HG03520 (cell line): ENCODE data around the gene GRXCR1.

Experiments used
- ATAC-seq: cut with Tn5 transposase; IDR thresholded peaks from one replicate; pipeline ENCODE4 v1.9.1; 2021; ENCODE audit warnings: mild to moderate bottlenecking, moderate library complexity; ENCODE audit not compliant: unreplicated experiment

The GRXCR1 gene

GRCh38 chr4:42892413-42892812 is at the start of gene GRXCR1:
GRXCR1 (plus strand) TSS chr4:42892713; CDS start chr4:42893267, 554 bp downstream.
- no peak for ATAC-seq

- no peak for ATAC-seq
These were observed 48.8 kb upstream of the GRXCR1 start for GRCh38 chr4:42843694-42844093.

GRCh38 chr4:42844422-42845070 is 48.0 kb upstream of the GRXCR1 start:
- no peak for ATAC-seq

GRCh38 chr4:42845586-42845985 is 46.9 kb upstream of the GRXCR1 start:
- ATAC-seq = no peak

GRCh38 chr4:42855779-42856178 is 36.7 kb upstream of the GRXCR1 start:
- ATAC-seq = no peak

- ATAC-seq = peak; percentile 75
These were observed 26.8 kb upstream of the GRXCR1 start for GRCh38 chr4:42865572-42866189.

GRCh38 chr4:42871261-42871660 is 21.3 kb upstream of the GRXCR1 start:
- ATAC-seq = no peak

GRCh38 chr4:42871671-42872290 is 20.7 kb upstream of the GRXCR1 start:
- no peak for ATAC-seq

- no peak for ATAC-seq
These were observed 13.7 kb upstream of the GRXCR1 start for GRCh38 chr4:42878863-42879262.

GRCh38 chr4:42881253-42881652 is 11.3 kb upstream of the GRXCR1 start:
- ATAC-seq = no peak

GRCh38 chr4:42891644-42892043 is 869 bp upstream of the GRXCR1 start:
- no peak for ATAC-seq

GRCh38 chr4:42895452-42895851 is 2.9 kb downstream of the GRXCR1 start:
- ATAC-seq = no peak

GRCh38 chr4:42904986-42905385 is 12.5 kb downstream of the GRXCR1 start:
- no peak for ATAC-seq

GRCh38 chr4:42905591-42905990 is 13.1 kb downstream of the GRXCR1 start:
- no peak for ATAC-seq

- ATAC-seq = no peak
These were observed 13.8 kb downstream of the GRXCR1 start for GRCh38 chr4:42906341-42906740.

GRCh38 chr4:42906891-42907759 is 14.6 kb downstream of the GRXCR1 start:
- ATAC-seq = no peak

GRCh38 chr4:42910459-42910858 is 17.9 kb downstream of the GRXCR1 start:
- ATAC-seq = no peak

- no peak for ATAC-seq
These were observed 22.4 kb downstream of the GRXCR1 start for GRCh38 chr4:42914937-42915336.

- ATAC-seq = no peak
These were observed 23.0 kb downstream of the GRXCR1 start for GRCh38 chr4:42915484-42915883.

- ATAC-seq = no peak
These were observed 24.8 kb downstream of the GRXCR1 start for GRCh38 chr4:42917296-42917695.

- no peak for ATAC-seq
These were observed 30.9 kb downstream of the GRXCR1 start for GRCh38 chr4:42923431-42923830.
